Fibroblast of skin of back (primary cell): ENCODE data around the gene KCNH3. TPM values are rescaled to one million over a fixed set of nuclear protein-coding genes. Genes with fewer than 3 reads are reported as not detected.
"Not testable (repeated sequence)": the region's sequence is repeated elsewhere in the genome, so short reads cannot be mapped to it uniquely, and the experiment has no call there.

Experiments
- DNase-seq: peaks from one replicate; pipeline ENCODE4 v3.0.0-alpha.2; 2013
- polyA plus RNA-seq, 2 experiments: library from polyadenylated mRNA; unstranded; fragments of 120-200 nt; gene quantifications; one replicate each; pipeline ENCODE4 v1.2.1, GENCODE V29; 2013; ENCODE audit not compliant: insufficient read length in 2 of 2

The KCNH3 gene
- polyA plus RNA-seq (2013, experiment 1 of 2; ENCODE audit: insufficient read length): 0.25 TPM
- polyA plus RNA-seq (2013, experiment 2 of 2; ENCODE audit: insufficient read length): 0.06 TPM

DNA sequence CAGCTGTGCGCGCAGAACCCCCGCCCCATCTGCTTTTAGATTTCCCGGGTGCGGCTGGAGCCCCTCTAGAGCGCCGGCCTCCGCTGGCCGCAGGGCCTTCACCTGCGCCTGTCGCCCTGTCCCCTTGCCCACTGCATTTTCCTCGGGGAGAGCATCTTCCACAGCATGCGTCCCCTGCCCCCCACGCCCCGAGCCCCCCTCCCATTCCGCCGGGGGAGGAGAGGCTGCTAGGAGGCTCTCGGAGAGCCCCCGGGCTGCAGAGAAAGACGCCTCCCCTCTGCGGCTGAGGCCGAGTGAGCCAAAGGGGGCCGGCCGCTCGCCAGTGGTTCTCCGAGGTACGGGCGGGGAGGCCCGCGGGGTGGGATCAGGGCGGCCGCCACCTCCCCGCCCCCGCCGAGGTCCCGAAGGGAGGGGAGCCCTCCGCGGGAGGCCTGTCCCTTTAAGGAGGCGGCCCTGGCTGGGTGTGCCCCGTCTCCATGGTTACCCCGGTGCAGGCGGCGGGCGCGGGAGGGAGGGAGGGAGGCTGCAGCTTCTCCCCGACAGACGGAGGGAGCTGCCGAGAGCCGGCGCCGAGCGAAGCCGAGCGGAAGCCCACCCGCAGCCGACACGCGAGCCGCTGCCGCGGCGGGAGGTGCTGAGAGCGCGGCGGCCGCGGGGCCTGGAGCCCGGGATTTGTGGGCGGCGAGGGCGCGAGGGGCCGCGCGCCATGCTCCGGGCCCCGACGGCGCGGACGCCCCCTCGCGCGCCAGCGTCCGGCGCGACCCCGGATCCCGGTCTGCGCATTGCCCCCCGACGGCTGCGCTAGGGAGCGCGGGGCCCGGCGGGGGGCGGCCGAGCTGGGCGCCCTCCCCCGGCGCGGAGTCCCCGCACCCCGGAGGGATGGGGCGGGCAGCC is at the start of gene KCNH3:
Gene KCNH3, plus strand, starts transcription at position 521 of the 894 bp plus-strand sequence. CDS start 387 bp downstream, outside the sequence.
- DNase-seq: peak; percentile 74

DNA sequence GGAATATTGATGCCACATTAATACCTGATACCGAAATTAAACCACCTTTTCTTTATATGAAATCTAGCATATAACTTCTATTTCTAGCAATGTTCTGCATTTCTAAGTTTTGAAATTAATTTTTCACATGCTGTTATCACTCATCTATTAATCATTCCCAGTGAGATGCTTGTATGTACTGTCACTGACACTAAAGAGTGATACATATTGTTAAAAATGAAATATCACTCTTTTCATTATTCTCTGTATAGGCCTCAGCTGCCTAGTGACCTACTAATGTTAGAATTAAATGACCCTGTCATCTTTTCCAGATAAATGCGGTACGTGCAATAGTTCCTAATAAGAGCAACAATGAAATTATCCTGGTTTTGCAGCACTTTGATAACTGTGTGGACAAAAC is 49.7 kb upstream of the KCNH3 start:
- no peak for DNase-seq

DNA sequence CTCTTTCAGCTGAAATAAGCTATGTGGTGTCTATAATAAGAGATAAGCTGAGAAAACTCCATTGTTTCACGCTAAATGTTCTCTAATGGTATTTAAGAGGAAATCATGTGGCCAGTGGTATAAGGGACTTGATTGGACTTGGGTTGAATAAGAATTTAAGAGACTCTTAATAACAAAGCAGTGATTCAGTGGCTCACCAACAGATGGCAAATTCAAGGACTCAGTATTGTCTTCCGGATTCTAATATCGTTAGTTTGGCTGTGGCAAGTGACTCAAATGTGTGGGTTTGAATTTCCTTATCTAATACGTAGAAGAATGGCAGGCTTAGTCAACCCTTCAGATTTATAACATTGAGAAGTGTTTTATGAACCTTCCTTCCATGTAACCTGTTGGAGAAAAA is 49.1 kb upstream of the KCNH3 start:
- peak; percentile 47 for DNase-seq

- no peak for DNase-seq
Observed at GRCh38 chr12:49491823-49492222, 47.0 kb upstream of the KCNH3 start.

DNA sequence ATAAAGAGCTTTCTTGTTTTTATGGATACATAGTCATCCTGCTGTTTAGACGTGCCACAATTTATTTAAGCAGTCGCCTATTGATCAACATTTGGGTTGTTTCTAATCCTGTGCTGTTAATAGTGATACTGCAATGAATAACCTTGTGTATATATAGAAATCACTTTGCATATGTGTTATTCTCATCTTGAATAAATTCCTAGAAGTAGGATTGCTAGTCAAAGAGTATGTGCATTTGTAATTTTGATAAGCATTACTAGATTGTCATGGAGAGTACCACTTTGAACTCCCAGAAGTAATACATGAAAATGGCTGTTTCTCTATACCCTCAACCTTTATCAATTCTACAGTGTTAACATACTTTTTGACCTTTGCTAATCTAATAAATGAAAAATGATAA is 44.9 kb upstream of the KCNH3 start:
- no peak for DNase-seq

GRCh38 chr12:49496417-49497360 is 42.1 kb upstream of the KCNH3 start:
- no peak for DNase-seq

GRCh38 chr12:49501895-49502294 is 36.9 kb upstream of the KCNH3 start:
- no peak for DNase-seq

GRCh38 chr12:49502590-49502989 is 36.2 kb upstream of the KCNH3 start:
- peak; percentile 64 for DNase-seq

DNA sequence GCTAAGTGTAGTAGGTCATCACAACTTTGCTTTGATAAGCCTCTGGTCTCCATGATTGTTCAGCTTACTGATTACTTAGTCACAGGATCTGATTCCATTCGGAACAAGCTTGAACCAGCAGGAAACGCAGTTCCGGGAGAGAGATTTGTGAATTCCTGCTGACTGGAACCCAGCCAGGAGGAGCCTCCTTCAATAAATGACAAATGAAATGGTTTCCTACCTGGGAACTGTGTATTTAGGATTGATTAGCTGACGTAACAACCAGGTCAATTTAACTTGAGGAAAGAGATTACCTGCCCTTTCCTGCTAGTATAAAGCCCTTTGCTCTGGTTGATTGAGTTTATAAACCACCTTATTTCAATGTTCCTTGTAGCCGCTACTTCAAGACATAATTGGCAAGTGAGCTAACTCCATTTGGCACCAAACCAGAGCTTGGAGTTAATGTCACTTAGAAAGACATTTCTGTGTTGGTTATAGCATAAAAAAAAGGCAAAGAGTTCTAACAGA is 35.1 kb upstream of the KCNH3 start:
- DNase-seq: peak; percentile 85

- DNase-seq: peak; percentile 67
Observed at GRCh38 chr12:49505672-49506071, 33.2 kb upstream of the KCNH3 start.

DNA sequence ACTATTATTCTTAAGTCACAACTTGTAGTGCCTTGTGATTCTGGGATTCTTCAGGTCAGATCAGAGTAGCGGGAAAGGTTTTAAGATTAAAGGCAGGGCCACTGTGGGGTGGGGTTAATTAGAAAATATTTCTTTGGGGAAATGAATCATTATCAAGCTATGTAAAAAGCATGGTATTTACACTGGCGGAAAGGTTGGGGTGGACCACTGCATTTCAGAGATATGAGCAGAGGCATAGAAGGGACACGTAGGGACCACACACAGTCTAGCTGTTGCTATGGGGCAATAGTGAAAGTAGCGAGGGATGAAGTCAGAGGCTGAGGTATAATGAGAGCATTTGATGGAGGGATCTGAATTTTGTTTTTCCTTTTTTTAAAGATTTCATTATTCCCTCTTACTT is 31.7 kb upstream of the KCNH3 start:
- DNase-seq: peak; percentile 97

DNA sequence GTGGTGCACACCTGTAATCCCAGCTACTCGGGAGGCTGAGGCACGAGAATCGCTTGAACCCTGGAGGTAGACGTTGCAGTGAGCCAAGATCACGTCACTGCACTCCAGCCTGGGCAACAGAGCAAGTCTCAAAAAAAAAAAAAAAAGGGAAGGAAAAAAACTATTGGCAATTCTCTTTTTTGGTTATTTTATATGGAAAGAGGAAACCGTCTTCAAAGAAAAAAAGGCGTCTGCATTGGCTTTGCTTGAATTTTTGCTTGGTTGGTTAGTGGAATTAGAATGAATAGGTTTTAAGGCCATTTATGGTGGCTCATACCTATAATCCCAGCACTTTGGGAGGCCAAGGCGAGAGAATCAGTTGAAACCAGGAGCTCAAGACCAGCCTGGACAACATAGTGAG is 29.1 kb upstream of the KCNH3 start:
- DNase-seq: not testable (repeated sequence)

DNA sequence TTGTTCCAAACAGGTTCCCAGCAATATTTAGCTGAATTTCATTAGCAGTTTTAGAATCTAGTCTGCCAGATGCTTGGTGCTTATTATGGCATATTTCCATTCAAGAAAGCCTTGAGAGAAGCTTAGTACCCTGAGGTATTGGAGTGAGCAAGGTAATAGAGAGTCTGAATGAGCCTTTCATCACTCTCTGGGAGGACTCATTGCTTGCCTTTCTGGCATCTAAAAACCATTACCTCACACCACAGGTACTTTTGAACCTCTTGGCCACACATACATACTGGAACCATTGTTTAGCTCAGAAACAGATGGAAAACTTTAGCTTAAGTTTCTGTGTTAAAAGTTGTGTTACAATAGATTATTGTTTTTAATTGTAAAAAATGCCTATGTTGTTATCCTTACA is 27.4 kb upstream of the KCNH3 start:
- DNase-seq: no peak

DNA sequence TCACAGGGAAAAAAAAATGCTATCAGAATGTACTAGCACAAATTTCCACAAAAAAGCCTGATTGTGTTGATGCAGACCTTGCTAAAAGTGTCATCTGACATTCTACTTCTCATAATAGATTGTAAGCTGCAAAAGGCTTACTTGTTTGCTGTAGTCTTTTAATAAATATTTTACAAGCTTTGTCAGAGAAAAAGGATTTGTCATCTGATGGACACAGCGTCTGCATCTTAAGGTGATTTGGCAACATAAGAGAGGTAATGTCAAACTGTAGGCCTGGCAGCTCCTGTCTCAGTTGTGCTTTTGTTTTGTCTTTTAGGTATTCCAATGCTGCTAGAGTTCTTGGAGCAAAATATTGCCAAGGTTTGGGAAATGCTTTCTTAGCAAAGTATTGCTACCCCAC is 26.3 kb upstream of the KCNH3 start:
- no peak for DNase-seq

- peak; percentile 81 for DNase-seq
Observed at GRCh38 chr12:49515266-49515665, 23.6 kb upstream of the KCNH3 start.

DNA sequence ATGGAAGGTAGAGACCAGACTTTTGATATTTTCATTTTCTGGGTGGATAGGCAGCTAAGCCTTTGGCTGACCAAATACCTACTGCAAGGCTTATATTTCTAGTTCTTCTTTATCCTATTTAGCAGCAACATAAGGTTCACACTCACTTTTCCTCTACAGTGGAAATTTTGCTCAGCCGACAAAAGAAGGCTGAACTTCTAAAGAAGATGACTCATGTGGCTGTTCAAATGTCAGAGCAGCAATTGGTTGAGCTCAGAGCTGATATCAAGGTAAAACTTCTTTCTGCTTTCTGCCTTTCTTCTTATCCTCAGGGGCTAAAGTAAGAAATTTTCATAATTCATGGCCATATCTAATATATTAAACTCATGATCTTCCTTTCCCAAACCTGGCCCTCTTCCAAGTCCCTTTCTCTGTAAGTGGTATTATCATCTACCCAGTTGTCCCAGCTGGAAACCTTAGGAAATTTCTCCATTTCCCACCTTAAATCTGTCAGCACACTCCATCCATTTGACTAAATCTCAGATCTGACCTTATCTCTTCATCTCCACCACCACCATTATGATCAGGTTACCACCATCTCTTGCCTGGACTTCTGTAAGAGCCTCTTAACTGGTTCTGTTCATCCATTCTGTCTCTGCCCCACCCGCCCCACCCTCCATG is 19.8 kb upstream of the KCNH3 start:
- no peak for DNase-seq

- DNase-seq: no peak
Observed at GRCh38 chr12:49519574-49519936, 19.3 kb upstream of the KCNH3 start.

- no peak for DNase-seq
Observed at GRCh38 chr12:49521389-49521788, 17.4 kb upstream of the KCNH3 start.

GRCh38 chr12:49524660-49525324 is 14.0 kb upstream of the KCNH3 start:
- DNase-seq: no peak

DNA sequence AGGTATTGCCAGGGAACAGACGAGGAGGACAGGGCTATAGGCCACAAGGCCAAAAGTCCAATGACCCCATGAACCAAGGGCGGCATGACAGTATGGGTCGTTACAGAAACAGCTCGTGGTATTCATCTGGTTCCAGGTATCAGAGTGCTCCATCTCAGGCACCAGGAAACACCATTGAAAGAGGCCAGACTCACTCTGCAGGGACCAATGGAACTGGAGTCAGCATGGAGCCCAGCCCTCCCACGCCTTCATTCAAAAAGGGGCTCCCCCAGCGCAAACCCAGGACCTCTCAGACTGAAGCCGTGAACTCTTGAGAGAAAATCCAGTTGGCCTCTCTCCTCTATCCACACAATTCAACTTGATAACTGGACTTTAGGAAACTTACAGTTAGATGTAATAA is 12.9 kb upstream of the KCNH3 start:
- no peak for DNase-seq

DNA sequence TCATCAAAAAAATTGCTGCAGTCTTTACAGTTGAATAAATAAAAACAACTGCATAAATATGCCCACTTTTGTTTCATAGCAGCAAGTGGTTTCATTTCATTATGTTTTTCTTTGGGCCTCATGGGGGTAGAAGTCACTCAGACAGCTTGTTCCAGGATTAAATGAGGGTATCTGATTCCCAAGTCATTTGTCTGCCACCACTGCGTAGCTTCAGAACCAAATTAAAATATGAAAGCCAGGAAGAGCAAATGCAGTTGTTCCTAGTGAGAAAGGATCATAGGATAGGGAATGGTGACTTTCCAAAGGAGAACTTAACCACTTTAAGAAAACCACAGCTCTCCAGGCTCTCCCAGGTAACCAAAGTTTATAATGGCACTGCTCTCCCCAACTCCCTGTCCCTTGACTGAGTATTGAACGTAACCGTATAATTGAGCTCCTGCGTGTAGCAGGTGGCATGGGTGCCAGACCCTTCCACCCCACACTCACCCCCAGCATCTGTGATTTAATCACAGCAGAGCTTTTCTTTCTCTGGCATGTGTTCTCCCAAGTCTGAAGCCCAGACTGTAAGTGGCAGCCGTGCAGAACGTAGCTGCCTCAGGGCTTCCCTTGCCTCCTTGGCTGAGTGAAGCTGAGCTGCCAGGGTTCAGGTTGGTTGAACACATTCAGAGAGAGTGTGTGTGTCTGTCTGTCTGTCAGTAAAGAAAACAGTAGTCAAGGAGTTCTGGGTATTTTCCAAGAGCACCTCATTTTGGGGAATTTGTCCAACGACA is 11.3 kb upstream of the KCNH3 start:
- DNase-seq: no peak
